Neuron (in vitro differentiated cells): ENCODE results near the gene MRPS9.

Experiments used
- H2AFZ ChIP-seq: one replicate; pipeline ENCODE4 v1.6.1; 2013; ENCODE audit warnings: low read depth, mild to moderate bottlenecking, inconsistent platforms, low read length, moderate library complexity
- H3K27me3 ChIP-seq: one replicate; pipeline ENCODE4 v1.6.1; 2013; ENCODE audit warnings: low read length; ENCODE audit not compliant: insufficient read depth
- H3K36me3 ChIP-seq: one replicate; pipeline ENCODE4 v1.6.1; 2013; ENCODE audit warnings: low read length; ENCODE audit not compliant: insufficient read depth
- H3K4me1 ChIP-seq: one replicate; pipeline ENCODE4 v1.6.1; 2013; ENCODE audit warnings: low read length; ENCODE audit not compliant: insufficient read depth
- H3K4me3 ChIP-seq: 2 replicates; pipeline ENCODE4 v1.5.1; 2013; ENCODE audit warnings: mild to moderate bottlenecking, low read length, moderate library complexity
- H3K9me3 ChIP-seq: one replicate; pipeline ENCODE4 v1.6.1; 2013; ENCODE audit warnings: low read length

MRPS9 gene

GRCh38 chr2:105087273-105087672 is 49.4 kb downstream of the MRPS9 start:
- Histone ChIP-seq H3K27me3 (no peaks in the 10 kb centered on the region), H3K4me1 (peaks cover 6% of the 10 kb centered on the region), H3K36me3 (no peaks in the 10 kb centered on the region), H3K4me3 (no peak overlapping the region), H3K9me3 (no peaks in the 10 kb centered on the region), H2AFZ (no peak overlapping the region)

GRCh38 chr2:105090091-105090490 is 52.2 kb downstream of the MRPS9 start:
- Histone ChIP-seq H3K36me3 (peaks cover 6% of the 10 kb centered on the region), H2AFZ (no peak overlapping the region), H3K4me1 (no peaks in the 10 kb centered on the region), H3K27me3 (no peaks in the 10 kb centered on the region), H3K9me3 (no peaks in the 10 kb centered on the region), H3K4me3 (no peak overlapping the region)

- no peaks in the 10 kb centered on the region for H3K4me1 ChIP-seq
- no peaks in the 10 kb centered on the region for H3K9me3 ChIP-seq
- H3K4me3 ChIP-seq: no peak overlapping the region
- no peak overlapping the region for H2AFZ ChIP-seq
- peaks cover 15% of the 10 kb centered on the region for H3K36me3 ChIP-seq
- no peaks in the 10 kb centered on the region for H3K27me3 ChIP-seq
Measured at GRCh38 chr2:105092797-105093196, 54.9 kb downstream of the MRPS9 start.

GRCh38 chr2:105099153-105099552 is 61.3 kb downstream of the MRPS9 start:
- Histone ChIP-seq H3K9me3 (no peaks in the 10 kb centered on the region), H2AFZ (no peak overlapping the region), H3K36me3 (peaks cover 34% of the 10 kb centered on the region)

GRCh38 chr2:105100046-105100840 is 62.4 kb downstream of the MRPS9 start:
- Histone ChIP-seq H3K36me3 (peaks cover 31% of the 10 kb centered on the region), H3K4me1 (no peaks in the 10 kb centered on the region), H3K9me3 (no peaks in the 10 kb centered on the region), H3K4me3 (no peak overlapping the region), H2AFZ (no peak overlapping the region), H3K27me3 (no peaks in the 10 kb centered on the region)

More at GRCh38 chr2:105099153-105099552, 61.3 kb downstream of the MRPS9 start:
- no peaks in the 10 kb centered on the region for H3K27me3 ChIP-seq
- no peaks in the 10 kb centered on the region for H3K4me1 ChIP-seq
- H3K4me3 ChIP-seq: no peak overlapping the region

GRCh38 chr2:105102001-105102400 is 64.1 kb downstream of the MRPS9 start:
- no peaks in the 10 kb centered on the region for H3K27me3 ChIP-seq
- no peaks in the 10 kb centered on the region for H3K4me1 ChIP-seq
- H2AFZ ChIP-seq: no peak overlapping the region
- H3K4me3 ChIP-seq: no peak overlapping the region
- no peaks in the 10 kb centered on the region for H3K9me3 ChIP-seq
- H3K36me3 ChIP-seq: peaks cover 27% of the 10 kb centered on the region

GRCh38 chr2:105102963-105103421 is 65.1 kb downstream of the MRPS9 start:
- Histone ChIP-seq H3K4me3 (no peak overlapping the region), H3K9me3 (no peaks in the 10 kb centered on the region), H3K36me3 (peaks cover 21% of the 10 kb centered on the region), H3K4me1 (no peaks in the 10 kb centered on the region), H3K27me3 (no peaks in the 10 kb centered on the region), H2AFZ (no peak overlapping the region)

- no peaks in the 10 kb centered on the region for H3K27me3 ChIP-seq
- no peaks in the 10 kb centered on the region for H3K9me3 ChIP-seq
- H3K4me1 ChIP-seq: no peaks in the 10 kb centered on the region
- no peak overlapping the region for H2AFZ ChIP-seq
- peaks cover 16% of the 10 kb centered on the region for H3K36me3 ChIP-seq
- no peak overlapping the region for H3K4me3 ChIP-seq
Measured at GRCh38 chr2:105103481-105103880, 65.6 kb downstream of the MRPS9 start.

- H3K4me3 ChIP-seq: no peak overlapping the region
- H3K36me3 ChIP-seq: peaks cover 12% of the 10 kb centered on the region
- H3K4me1 ChIP-seq: no peaks in the 10 kb centered on the region
- no peaks in the 10 kb centered on the region for H3K9me3 ChIP-seq
- H2AFZ ChIP-seq: no peak overlapping the region
- no peaks in the 10 kb centered on the region for H3K27me3 ChIP-seq
Measured at GRCh38 chr2:105104208-105104731, 66.4 kb downstream of the MRPS9 start.

- no peaks in the 10 kb centered on the region for H3K27me3 ChIP-seq
- H3K36me3 ChIP-seq: no peaks in the 10 kb centered on the region
- H3K4me1 ChIP-seq: no peaks in the 10 kb centered on the region
- H3K4me3 ChIP-seq: no peak overlapping the region
- no peaks in the 10 kb centered on the region for H3K9me3 ChIP-seq
- no peak overlapping the region for H2AFZ ChIP-seq
Measured at GRCh38 chr2:105110295-105110829, 72.5 kb downstream of the MRPS9 start.

GRCh38 chr2:105111365-105112150 is 73.7 kb downstream of the MRPS9 start:
- Histone ChIP-seq H2AFZ (no peak overlapping the region), H3K4me1 (no peaks in the 10 kb centered on the region), H3K9me3 (no peaks in the 10 kb centered on the region), H3K27me3 (no peaks in the 10 kb centered on the region), H3K4me3 (no peak overlapping the region), H3K36me3 (no peaks in the 10 kb centered on the region)

- Histone ChIP-seq H2AFZ (no peak overlapping the region), H3K4me1 (no peaks in the 10 kb centered on the region), H3K4me3 (no peak overlapping the region), H3K27me3 (no peaks in the 10 kb centered on the region), H3K36me3 (no peaks in the 10 kb centered on the region), H3K9me3 (no peaks in the 10 kb centered on the region)
Measured at GRCh38 chr2:105112345-105112744, 74.5 kb downstream of the MRPS9 start.
